ENCODE measurements around the gene MGST3. TPM values are rescaled to one million over a fixed set of nuclear protein-coding genes. Genes with fewer than 3 reads are reported as not detected.

Gene MGST3
- total RNA-seq, 1 experiment from 2014 or later: 87.7 TPM

DNA sequence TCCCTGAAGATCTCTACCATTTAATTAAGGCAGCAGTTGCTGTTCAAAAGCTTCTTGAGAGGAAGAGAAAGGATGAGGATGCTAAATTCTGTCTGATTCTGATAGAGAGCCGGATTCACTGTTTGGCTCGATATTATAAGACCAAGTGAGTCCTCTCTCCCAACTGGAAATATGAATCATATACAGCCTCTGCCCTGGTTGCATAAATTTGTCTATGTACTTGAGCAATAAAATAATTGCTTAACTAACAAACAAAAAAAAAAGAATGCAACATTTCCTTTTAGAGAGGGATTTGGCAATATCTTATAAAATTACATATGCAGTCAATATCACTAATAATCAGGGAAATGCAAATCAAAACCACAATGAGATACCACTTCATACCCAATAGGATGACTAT, 40.5 kb downstream of the MGST3 start:
- Histone ChIP-seq H3K56ac (ENCODE audit: insufficient read length, low read depth, low read length) (no peak overlapping the region), H2BK15ac (ENCODE audit: low read depth, low read length) (no peak overlapping the region), H2BK5ac (ENCODE audit: insufficient read length, low read length) (no peak overlapping the region), H3K9me3 (ENCODE audit: control insufficient read depth, low read depth, low read length) (no peaks in the 10 kb centered on the region), H2AFZ (ENCODE audit: low read length) (no peak overlapping the region), H4K20me1 (ENCODE audit: control insufficient read depth, insufficient read depth, insufficient read length) (no peaks in the 10 kb centered on the region), H3K79me2 (ENCODE audit: insufficient read depth, low read length) (no peaks in the 10 kb centered on the region), H3T11ph (ENCODE audit: low read length) (no peak overlapping the region), H3K79me1 (ENCODE audit: insufficient read depth, low read depth, low read length, poor library complexity, severe bottlenecking) (no peaks in the 10 kb centered on the region), H3K23me2 (ENCODE audit: insufficient read length, low read depth, low read length, poor library complexity, severe bottlenecking) (no peaks in the 10 kb centered on the region), H2BK120ac (ENCODE audit: low read depth, low read length, poor library complexity, severe bottlenecking) (no peak overlapping the region), H3K4ac (ENCODE audit: low read depth, low read length) (no peak overlapping the region), H3K4me2 (ENCODE audit: insufficient read depth, insufficient read length, low read length) (no peak overlapping the region), H2BK20ac (ENCODE audit: low read depth, low read length, poor library complexity, severe bottlenecking) (no peak overlapping the region), H4K8ac (replicated peaks; ENCODE audit: insufficient read length, low read depth, low read length) (no peak overlapping the region), H3K14ac (ENCODE audit: insufficient read depth, low read length) (no peak overlapping the region), H3K9ac (ENCODE audit: extremely low read depth, insufficient read length, low read length) (no peak overlapping the region), H4K5ac (ENCODE audit: insufficient read length, low read depth, low read length) (no peak overlapping the region), H4K91ac (ENCODE audit: insufficient read length, low read depth, low read length) (no peak overlapping the region), H2BK12ac (ENCODE audit: insufficient read length, low read depth, low read length) (no peak overlapping the region), H3K4me1 (ENCODE audit: insufficient read depth, low read length) (no peaks in the 10 kb centered on the region), H3K18ac (ENCODE audit: insufficient read length, low read depth, low read length) (no peak overlapping the region), H2AK5ac (ENCODE audit: insufficient read length, low read length) (no peak overlapping the region), H3K23ac (ENCODE audit: insufficient read length, low read depth, low read length) (no peak overlapping the region), H3K27me3 (ENCODE audit: insufficient read depth, low read length) (no peaks in the 10 kb centered on the region), H3K27ac (ENCODE audit: insufficient read length, low read depth, low read length) (no peak overlapping the region)
- H3K4me3 Mint-ChIP-seq: no peak overlapping the region
- H3K27ac Mint-ChIP-seq: no peak overlapping the region
- DNase-seq: no peak
- no peaks in the 10 kb centered on the region for H3K4me1 Mint-ChIP-seq
- peaks cover 2 to 5% of the 10 kb centered on the region in 2 experiments; a peak in 3 of 5 replicates for H3K9me3 Mint-ChIP-seq
- TF ChIP-seq CTCF (conservative IDR thresholded peaks at IDR 0.05): no peak
- no CpG with 5 or more reads among the region's 2 CpGs for WGBS (ENCODE audit: extremely low coverage, insufficient read length, low lambda C conversion rate)
- no peaks in the 10 kb centered on the region for H3K27me3 Mint-ChIP-seq (ENCODE audit: low read depth)
- H3K36me3 Mint-ChIP-seq (ENCODE audit: insufficient read depth in 1 of 3, low read depth in 3 of 3): peaks cover 26 to 63% (median 59%) of the 10 kb centered on the region in 3 experiments; a peak in 6 of 7 replicates

All from H9 (cell line).